SU-DHL-6 (cell line): ENCODE data around the gene PDGFD.

ENCODE experiments used
- H2AFZ ChIP-seq: fragments of 200-600 bp; sonication (generic); 2 replicates; pipeline ENCODE4 v1.6.1; 2014; ENCODE audit warnings: low read depth, mild to moderate bottlenecking, moderate library complexity, mixed read lengths, antibody characterized with exemption, low read length; ENCODE audit not compliant: severe bottlenecking
- H3F3A ChIP-seq: fragments of 200-600 bp; shearing (Covaris generic); 2 replicates; pipeline ENCODE4 v1.6.0; 2016; ENCODE audit warnings: antibody characterized with exemption, mild to moderate bottlenecking; ENCODE audit not compliant: insufficient read depth
- H3K27ac ChIP-seq: fragments of 200-600 bp; sonication (generic); 2 replicates; pipeline ENCODE4 v1.5.1; 2016; ENCODE audit warnings: low read depth, mild to moderate bottlenecking, low read length, moderate library complexity, mixed read lengths
- H3K27me3 ChIP-seq: fragments of 200-600 bp; sonication (generic), shearing (Covaris generic); 2 replicates; pipeline ENCODE4 v1.6.0; 2014; ENCODE audit warnings: mild to moderate bottlenecking, low read length
- H3K36me3 ChIP-seq: fragments of 200-600 bp; sonication (generic); 2 replicates; pipeline ENCODE4 v1.6.1; 2014; ENCODE audit warnings: mild to moderate bottlenecking, low read length, mixed read lengths
- H3K4me2 ChIP-seq: fragments of 300-600, 200-600 bp; shearing (Covaris generic), sonication (generic); 2 replicates; pipeline ENCODE4 v1.6.0; 2014; ENCODE audit warnings: low read length, low read depth, mild to moderate bottlenecking; ENCODE audit not compliant: poor library complexity, severe bottlenecking
- H3K4me3 ChIP-seq: fragments of 200-600 bp; sonication (generic); 2 replicates; pipeline ENCODE4 v1.5.1; 2014; ENCODE audit warnings: antibody characterized with exemption, low read length, mild to moderate bottlenecking, mixed read lengths; ENCODE audit not compliant: insufficient read depth, poor library complexity, severe bottlenecking
- H3K79me2 ChIP-seq: fragments of 200-600 bp; sonication (generic); 2 replicates; pipeline ENCODE4 v1.6.1; 2014; ENCODE audit warnings: mild to moderate bottlenecking, low read length, moderate library complexity; ENCODE audit not compliant: insufficient read depth
- H3K9ac ChIP-seq: fragments of 200-600 bp; sonication (generic); 2 replicates; pipeline ENCODE4 v1.7.0; 2014; ENCODE audit warnings: mild to moderate bottlenecking, low read length
- H3K9me2 ChIP-seq: fragments of 200-600 bp; sonication (generic); replicated peaks from 2 replicates; pipeline ENCODE4 v1.6.1; 2014; ENCODE audit warnings: low read length; ENCODE audit not compliant: insufficient read depth
- H3K9me3 ChIP-seq: fragments of 200-600 bp; sonication (generic); 2 replicates; pipeline ENCODE4 v1.6.1; 2014; ENCODE audit warnings: low read length, mixed read lengths; ENCODE audit not compliant: insufficient read depth
- H4K20me1 ChIP-seq: fragments of 200-600 bp; sonication (generic); 2 replicates; pipeline ENCODE4 v1.6.1; 2014; ENCODE audit warnings: low read depth, mild to moderate bottlenecking, antibody characterized with exemption, low read length, moderate library complexity, mixed read lengths
- CTCF ChIP-seq: fragments of 200-600 bp; sonication (generic); IDR thresholded peaks from one replicate; pipeline ENCODE4 v1.5.1; 2017; ENCODE audit warnings: antibody characterized with exemption, mild to moderate bottlenecking, low read length, moderate library complexity; ENCODE audit not compliant: insufficient read depth, poor library complexity, severe bottlenecking
- EZH2phosphoT487 ChIP-seq: fragments of 200-600 bp; sonication (generic), shearing (Covaris generic); conservative IDR thresholded peaks from 2 replicates; pipeline ENCODE4 v1.6.1; 2018; ENCODE audit warnings: mild to moderate bottlenecking, antibody characterized with exemption, low read length, moderate library complexity, mixed read lengths

PDGFD gene

GRCh38 chr11:104200688-104201087 lies 36.7 kb upstream of the PDGFD start:
- Histone ChIP-seq H3K79me2 (no peaks in the 10 kb centered on the region), H3K4me2 (no peak overlapping the region), H3K9ac (no peak overlapping the region), H3K9me2 (no peaks in the 10 kb centered on the region), H3F3A (no peaks in the 10 kb centered on the region), H3K36me3 (no peaks in the 10 kb centered on the region), H3K4me3 (no peak overlapping the region), H4K20me1 (no peaks in the 10 kb centered on the region), H3K27me3 (no peaks in the 10 kb centered on the region), H2AFZ (no peak overlapping the region), H3K27ac (no peak overlapping the region), H3K9me3 (no peaks in the 10 kb centered on the region)
- TF ChIP-seq CTCF (no peak), EZH2phosphoT487 (no peak)

GRCh38 chr11:104199053-104199452 lies 35.1 kb upstream of the PDGFD start:
- TF ChIP-seq CTCF (no peak), EZH2phosphoT487 (no peak)
- H3K9me3 ChIP-seq, result no peaks in the 10 kb centered on the region
- H3K27me3 ChIP-seq, result no peaks in the 10 kb centered on the region
- H4K20me1 ChIP-seq, result no peaks in the 10 kb centered on the region
- H2AFZ ChIP-seq, result no peak overlapping the region
- H3K9me2 ChIP-seq, result no peaks in the 10 kb centered on the region
- H3K27ac ChIP-seq, result no peak overlapping the region
- no peak overlapping the region for H3K4me2 ChIP-seq
- H3F3A ChIP-seq, result no peaks in the 10 kb centered on the region
- no peaks in the 10 kb centered on the region for H3K79me2 ChIP-seq
- no peak overlapping the region for H3K4me3 ChIP-seq
- H3K36me3 ChIP-seq, result no peaks in the 10 kb centered on the region
- H3K9ac ChIP-seq, result no peak overlapping the region

- Histone ChIP-seq H3K36me3 (no peaks in the 10 kb centered on the region), H3K9ac (no peak overlapping the region), H3K27me3 (no peaks in the 10 kb centered on the region), H3K4me2 (no peak overlapping the region), H4K20me1 (no peaks in the 10 kb centered on the region), H3K9me2 (no peaks in the 10 kb centered on the region), H2AFZ (no peak overlapping the region), H3K4me3 (no peak overlapping the region), H3K79me2 (no peaks in the 10 kb centered on the region), H3F3A (no peaks in the 10 kb centered on the region), H3K9me3 (no peaks in the 10 kb centered on the region), H3K27ac (no peak overlapping the region)
- TF ChIP-seq EZH2phosphoT487, result no peak
Observed at GRCh38 chr11:104198576-104198975, 34.6 kb upstream of the PDGFD start.

- Histone ChIP-seq H3K4me3 (no peak overlapping the region), H3K79me2 (no peaks in the 10 kb centered on the region), H4K20me1 (no peaks in the 10 kb centered on the region), H3K9me2 (no peaks in the 10 kb centered on the region), H3K36me3 (no peaks in the 10 kb centered on the region), H3K9ac (no peak overlapping the region), H3K27ac (no peak overlapping the region), H3K9me3 (no peaks in the 10 kb centered on the region), H2AFZ (no peak overlapping the region), H3K27me3 (no peaks in the 10 kb centered on the region), H3F3A (no peaks in the 10 kb centered on the region), H3K4me2 (no peak overlapping the region)
- no peak for TF ChIP-seq CTCF
- TF ChIP-seq EZH2phosphoT487, result no peak
Observed at GRCh38 chr11:104191124-104191523, 27.2 kb upstream of the PDGFD start.
